ENCODE data around the gene ZBTB42. TPM values are rescaled to one million over a fixed set of nuclear protein-coding genes. Genes with fewer than 3 reads are reported as not detected.

Gene ZBTB42
- total RNA-seq, 1 experiment from 2014 or later, result 6.4 TPM

GRCh38 chr14:104796687-104797081 lies 4.2 kb upstream of the ZBTB42 start:
- peaks cover 50% of the 10 kb centered on the region for H3K27me3 Mint-ChIP-seq (ENCODE audit: low read depth)
- CTCF ChIA-PET, result interaction anchor here (1.8 to 6.2 kb wide), 3 partner anchors 19 to 28 kb away, joined by 5 to 67 read pairs (median 6); no protein-coding TSS in a partner anchor
- H3K9me3 Mint-ChIP-seq, result no peaks in the 10 kb centered on the region
- peak overlapping the region; percentile 64 for H3K4me3 Mint-ChIP-seq
- no peak for TF ChIP-seq ZBTB43 (CRISPR knock-in tag; IDR thresholded peaks at IDR 0.05)
- no peak for TF ChIP-seq ATF3 (CRISPR knock-in tag; conservative IDR thresholded peaks at IDR 0.05)
- no peak for TF ChIP-seq JUN (CRISPR knock-in tag; IDR thresholded peaks at IDR 0.05)
- TF ChIP-seq E2F1 (CRISPR knock-in tag; IDR thresholded peaks at IDR 0.05), result no peak
- no peak for TF ChIP-seq ATF2 (CRISPR knock-in tag; IDR thresholded peaks at IDR 0.05; ENCODE audit: borderline replicate concordance, low read depth)
- no peak for TF ChIP-seq USF2 (CRISPR knock-in tag; IDR thresholded peaks at IDR 0.05)
- TF ChIP-seq ZNF232 (CRISPR knock-in tag; IDR thresholded peaks at IDR 0.05), result no peak
- no peak for TF ChIP-seq ZNF219 (CRISPR knock-in tag; IDR thresholded peaks at IDR 0.05; ENCODE audit: borderline replicate concordance)
- no peak for TF ChIP-seq PRDM15 (CRISPR knock-in tag; IDR thresholded peaks at IDR 0.05)
- no peak for TF ChIP-seq E2F4 (CRISPR knock-in tag; IDR thresholded peaks at IDR 0.05; ENCODE audit: borderline replicate concordance, low read depth)
- no peak for TF ChIP-seq ZNF263 (CRISPR knock-in tag; IDR thresholded peaks at IDR 0.05; ENCODE audit: low read depth)
- no peak for TF ChIP-seq GABPB1 (CRISPR knock-in tag; IDR thresholded peaks at IDR 0.05)
- no peak for TF ChIP-seq CREB1 (CRISPR knock-in tag; IDR thresholded peaks at IDR 0.05)
- TF ChIP-seq ARID4B (CRISPR knock-in tag; IDR thresholded peaks at IDR 0.05; ENCODE audit: borderline replicate concordance), result no peak
- H3K36me3 Mint-ChIP-seq, result no peaks in the 10 kb centered on the region
- POLR2A ChIA-PET, result no interaction called here
- DNase-seq (ENCODE audit: low spot score) (no peak), ATAC-seq (no peak)
- H3K27ac Mint-ChIP-seq, result no peak overlapping the region
- H3K4me1 Mint-ChIP-seq, result peaks cover 49% of the 10 kb centered on the region

Measured in WTC11 (cell line).